Measurements from ENCODE around the gene MUC6.

MUC6 gene

GRCh38 chr11:1010551-1011319, 25.8 kb downstream of the MUC6 start:
- H3K9me3 ChIP-seq = no peaks in the 10 kb centered on the region
- no peak overlapping the region for H3K4me3 ChIP-seq (ENCODE audit: low read depth, low read length)
- H3K4me1 ChIP-seq = peaks cover 4% of the 10 kb centered on the region
- no peak for TF ChIP-seq CTCF (IDR thresholded peaks at IDR 0.05; ENCODE audit: low read depth, low read length)
- H3K27me3 ChIP-seq = no peaks in the 10 kb centered on the region
- peaks cover 20% of the 10 kb centered on the region for H3K36me3 ChIP-seq
- DNase-seq = no peak

- Histone ChIP-seq H3K4me3 (ENCODE audit: low read depth, low read length) (no peak overlapping the region), H3K9me3 (no peaks in the 10 kb centered on the region), H3K4me1 (peaks cover 4% of the 10 kb centered on the region), H3K27me3 (no peaks in the 10 kb centered on the region), H3K36me3 (peaks cover 20% of the 10 kb centered on the region)
- TF ChIP-seq CTCF (IDR thresholded peaks at IDR 0.05; ENCODE audit: low read depth, low read length) = no peak
- DNase-seq = no peak
Observed at GRCh38 chr11:1009991-1010390, 26.5 kb downstream of the MUC6 start.

- no peak overlapping the region for H3K4me3 ChIP-seq (ENCODE audit: low read depth, low read length)
- DNase-seq = no peak
- no peaks in the 10 kb centered on the region for H3K27me3 ChIP-seq
- H3K4me1 ChIP-seq = peaks cover 4% of the 10 kb centered on the region
- peaks cover 20% of the 10 kb centered on the region for H3K36me3 ChIP-seq
- no peaks in the 10 kb centered on the region for H3K9me3 ChIP-seq
- TF ChIP-seq CTCF (IDR thresholded peaks at IDR 0.05; ENCODE audit: low read depth, low read length) = no peak
Observed at GRCh38 chr11:1009371-1009770, 27.1 kb downstream of the MUC6 start.

- H3K9me3 ChIP-seq = no peaks in the 10 kb centered on the region
- no peak overlapping the region for H3K4me3 ChIP-seq (ENCODE audit: low read depth, low read length)
- TF ChIP-seq CTCF (IDR thresholded peaks at IDR 0.05; ENCODE audit: low read depth, low read length) = no peak
- H3K27me3 ChIP-seq = no peaks in the 10 kb centered on the region
- peaks cover 4% of the 10 kb centered on the region for H3K4me1 ChIP-seq
- peaks cover 20% of the 10 kb centered on the region for H3K36me3 ChIP-seq
- DNase-seq = no peak
Observed at GRCh38 chr11:1008803-1009145, 27.7 kb downstream of the MUC6 start.

GRCh38 chr11:1008001-1008802, 28.3 kb downstream of the MUC6 start:
- DNase-seq = no peak
- TF ChIP-seq CTCF (IDR thresholded peaks at IDR 0.05; ENCODE audit: low read depth, low read length) = no peak

GRCh38 chr11:1007279-1007678, 29.2 kb downstream of the MUC6 start:
- Histone ChIP-seq H3K9me3 (no peaks in the 10 kb centered on the region), H3K27me3 (no peaks in the 10 kb centered on the region), H3K36me3 (peaks cover 23% of the 10 kb centered on the region), H3K4me3 (ENCODE audit: low read depth, low read length) (no peak overlapping the region), H3K4me1 (peaks cover 4% of the 10 kb centered on the region)
- no peak for DNase-seq
- TF ChIP-seq CTCF (IDR thresholded peaks at IDR 0.05; ENCODE audit: low read depth, low read length) = no peak

More at GRCh38 chr11:1008001-1008802, 28.3 kb downstream of the MUC6 start:
- Histone ChIP-seq H3K36me3 (peaks cover 20% of the 10 kb centered on the region), H3K4me1 (peaks cover 4% of the 10 kb centered on the region), H3K4me3 (ENCODE audit: low read depth, low read length) (no peak overlapping the region), H3K9me3 (no peaks in the 10 kb centered on the region), H3K27me3 (no peaks in the 10 kb centered on the region)

All from BE2C (cell line).